Activated CD4-positive, alpha-beta T cell treated with anti-CD3 and anti-CD28 coated beads, Interleukin-10, Interleukin-2, amounts not matched to agents 100 ng/mL and 50 ng/mL, durations not matched to agents 16 hours and 8 hours (primary cell): Measurements from ENCODE around the gene NEURL2.
A peak's percentile ranks its signal among the peaks of the same experiment; 100 is the strongest.
"Not testable (repeated sequence)": the region's sequence is repeated elsewhere in the genome, so short reads cannot be mapped to it uniquely, and the experiment has no call there.

Experiments
- DNase-seq: peaks from one replicate; pipeline ENCODE4 v3.0.0-alpha.2; 2020

NEURL2 gene

GRCh38 chr20:45919542-45920399 lies 28.8 kb upstream of the NEURL2 start:
- no peak for DNase-seq

DNA sequence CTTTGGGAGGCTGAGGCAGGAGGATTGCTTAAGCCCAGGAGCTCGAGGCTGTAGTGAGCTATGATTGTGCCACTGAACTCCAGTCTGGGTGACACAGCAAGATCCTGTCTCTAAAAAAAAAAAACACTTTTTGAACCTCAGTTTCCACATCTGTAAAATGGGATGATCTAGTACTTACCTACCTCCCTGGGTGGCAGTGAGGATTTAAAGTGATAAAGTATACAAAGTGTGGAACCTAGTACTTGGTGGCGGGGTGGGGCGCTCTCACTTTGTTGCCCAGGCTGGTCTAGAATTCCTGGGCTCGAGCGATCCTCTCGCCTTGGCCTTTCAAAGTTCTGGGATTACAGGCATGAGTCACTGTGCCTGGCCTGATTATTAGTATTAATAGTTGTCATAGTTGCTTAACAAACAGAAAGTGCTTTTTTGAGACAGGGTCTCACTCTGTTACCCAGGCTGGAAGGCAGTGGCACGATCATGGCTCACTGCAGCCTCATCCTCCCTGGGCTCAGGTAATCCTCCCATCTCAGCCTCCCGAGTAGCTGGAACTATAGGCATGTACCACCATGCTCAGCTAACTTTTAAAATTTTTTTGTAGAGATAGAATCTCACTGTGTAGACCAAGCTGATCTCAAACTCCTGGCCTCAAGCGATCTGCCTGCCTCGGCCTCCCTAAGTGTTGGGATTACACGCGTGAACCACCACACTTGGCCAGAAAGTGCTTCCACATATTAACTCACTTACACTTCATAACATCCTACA lies 27.9 kb upstream of the NEURL2 start:
- no peak for DNase-seq

GRCh38 chr20:45918182-45918737 lies 27.3 kb upstream of the NEURL2 start:
- DNase-seq, result no peak

DNA sequence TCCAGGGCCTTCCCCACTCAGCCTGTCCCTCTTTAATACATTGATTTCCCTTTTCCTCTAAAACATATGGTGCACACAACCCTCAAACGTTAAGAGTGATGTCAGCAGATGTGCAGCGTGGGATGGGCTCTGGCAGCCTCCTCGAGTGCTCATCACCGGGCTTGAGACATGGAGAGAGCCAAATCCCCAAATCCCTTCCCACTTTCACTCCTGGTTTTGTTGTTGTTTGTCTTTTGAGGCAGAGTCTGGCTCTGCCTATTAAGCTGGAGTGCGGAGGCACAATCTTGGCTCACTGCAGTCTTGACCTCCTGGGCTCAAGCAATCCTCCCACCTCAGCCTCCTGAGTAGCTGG lies 26.8 kb upstream of the NEURL2 start:
- DNase-seq, result no peak

GRCh38 chr20:45913116-45913515 lies 22.1 kb upstream of the NEURL2 start:
- DNase-seq, result no peak

GRCh38 chr20:45912344-45912682 lies 21.3 kb upstream of the NEURL2 start:
- no peak for DNase-seq

DNA sequence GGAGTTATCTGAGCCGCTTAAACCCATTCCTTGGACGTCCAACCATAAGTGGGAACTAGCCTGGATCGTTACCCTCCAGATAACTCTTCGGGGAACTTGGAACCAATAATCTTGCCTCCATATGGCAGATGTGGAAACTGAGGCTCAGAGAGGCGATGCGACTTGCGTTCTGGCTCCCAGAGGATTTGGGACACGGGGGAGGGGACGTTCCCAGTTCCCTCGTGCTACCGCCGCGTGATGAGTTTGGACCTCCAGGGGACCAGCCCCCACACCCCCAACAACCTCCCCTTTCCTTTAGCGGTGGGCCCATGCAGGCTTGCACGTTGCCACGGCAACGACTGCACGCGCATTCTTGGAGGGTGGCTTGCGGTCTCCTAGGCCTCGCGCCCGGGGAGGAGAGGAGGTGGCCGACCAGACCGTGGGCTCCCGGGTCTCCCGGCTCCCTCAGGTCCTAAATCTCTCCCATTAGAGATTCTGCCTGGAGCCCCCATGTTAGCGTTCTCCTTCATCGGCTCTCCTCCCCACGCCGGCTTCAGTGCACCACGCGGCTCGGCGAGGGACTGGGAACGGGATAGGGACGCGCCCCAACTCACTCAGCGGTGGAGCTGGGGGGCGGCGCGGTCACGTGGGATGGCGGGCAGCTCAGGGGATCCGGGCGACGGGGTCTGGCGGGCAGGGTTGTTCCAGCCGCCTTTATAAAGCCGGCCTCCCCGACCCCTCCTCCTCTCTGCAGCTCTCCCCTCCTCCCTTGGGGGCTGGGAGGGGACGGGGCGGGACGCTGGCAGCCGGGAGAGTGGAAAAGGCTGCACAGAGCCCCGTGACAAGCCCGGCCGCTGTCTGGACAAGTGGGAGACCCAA lies 20.7 kb upstream of the NEURL2 start, which contains the start of gene PLTP:
Gene PLTP (minus strand): TSS at position 670 of the 858 bp plus-strand sequence. CDS start 703 bp downstream, outside the sequence.
- peak; percentile 36 for DNase-seq

GRCh38 chr20:45910670-45911485 lies 19.9 kb upstream of the NEURL2 start:
- peak; percentile 97 for DNase-seq

DNA sequence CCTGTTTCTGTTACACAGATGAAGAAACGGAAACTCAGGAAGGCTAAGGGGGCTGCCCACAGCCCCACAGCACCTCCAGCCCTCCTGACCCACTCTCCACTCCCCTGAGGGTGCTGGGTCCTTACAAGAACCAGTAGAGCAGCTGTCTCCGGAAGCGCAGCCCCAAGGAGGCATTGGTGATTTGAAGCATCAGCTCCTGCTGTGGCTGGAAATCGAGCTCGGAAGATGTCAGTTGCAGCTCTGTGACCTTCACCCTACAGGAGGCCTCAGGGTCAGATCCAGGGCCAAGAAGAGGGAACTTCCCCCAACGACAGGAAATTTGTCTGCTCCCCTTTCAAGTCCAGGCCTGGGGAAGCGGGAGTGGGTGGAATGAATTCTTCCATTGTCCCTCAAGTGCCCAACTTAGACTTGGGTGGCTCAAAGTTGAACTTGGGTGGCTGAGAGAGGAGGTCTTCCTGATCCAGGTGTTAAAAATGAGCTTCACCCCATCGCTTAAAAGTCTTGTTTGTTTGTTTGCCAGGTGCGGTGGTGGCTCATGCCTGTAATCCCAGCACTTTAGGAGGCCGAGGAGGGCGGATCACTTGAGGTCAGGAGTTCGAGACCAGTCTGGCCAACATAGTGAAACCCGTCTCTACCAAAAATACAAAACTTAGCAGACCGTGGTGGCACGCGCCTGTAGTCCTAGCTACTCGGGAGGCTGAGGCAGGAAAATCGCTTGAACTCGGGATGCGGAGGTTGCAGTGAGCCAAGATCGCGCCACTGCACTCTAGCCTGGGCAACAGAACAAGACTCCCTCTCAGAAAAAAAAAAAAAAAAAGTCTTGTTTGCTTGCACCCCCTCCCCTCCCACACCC lies 19.0 kb upstream of the NEURL2 start:
- DNase-seq, result no peak

- DNase-seq, result no peak
Observed at GRCh38 chr20:45909336-45909808, 18.4 kb upstream of the NEURL2 start.

- DNase-seq, result no peak
Observed at GRCh38 chr20:45908084-45908483, 17.1 kb upstream of the NEURL2 start.

DNA sequence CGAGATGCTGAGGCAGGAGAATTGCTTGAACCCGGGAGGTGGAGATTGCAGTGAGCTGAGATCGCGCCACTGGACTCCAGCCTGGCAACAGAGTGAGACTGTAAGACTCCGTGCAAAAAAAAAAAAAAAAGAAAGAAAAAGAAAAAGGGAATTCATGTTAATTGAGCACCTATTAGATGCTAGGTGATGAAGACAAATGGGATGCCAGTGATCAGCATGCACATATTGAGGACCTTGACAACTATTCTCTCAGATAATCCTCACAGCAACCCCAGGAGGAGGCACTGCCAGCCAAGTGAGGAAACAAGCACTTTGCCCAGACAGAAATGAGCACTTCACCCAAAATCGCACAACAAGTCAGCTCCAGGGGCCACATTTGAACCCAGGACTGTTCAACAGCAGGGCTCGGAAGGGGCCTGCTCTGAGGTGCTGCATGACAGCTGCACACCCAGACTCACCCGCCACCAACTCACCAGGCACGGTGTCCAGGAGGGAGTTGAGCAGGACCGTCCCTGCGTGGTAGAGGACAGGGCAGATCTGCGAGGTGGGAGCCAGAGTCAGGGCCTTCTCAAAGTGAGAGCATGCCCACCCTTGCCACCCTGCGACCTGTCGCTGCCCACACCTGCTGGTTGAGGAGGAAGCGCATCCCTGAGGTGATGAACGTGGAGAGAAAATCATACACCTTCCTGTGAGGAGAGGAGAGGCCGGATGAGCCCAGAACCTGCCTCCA lies 16.4 kb upstream of the NEURL2 start:
- DNase-seq, result no peak

- DNase-seq, result no peak
Observed at GRCh38 chr20:45905505-45906079, 14.6 kb upstream of the NEURL2 start.

DNA sequence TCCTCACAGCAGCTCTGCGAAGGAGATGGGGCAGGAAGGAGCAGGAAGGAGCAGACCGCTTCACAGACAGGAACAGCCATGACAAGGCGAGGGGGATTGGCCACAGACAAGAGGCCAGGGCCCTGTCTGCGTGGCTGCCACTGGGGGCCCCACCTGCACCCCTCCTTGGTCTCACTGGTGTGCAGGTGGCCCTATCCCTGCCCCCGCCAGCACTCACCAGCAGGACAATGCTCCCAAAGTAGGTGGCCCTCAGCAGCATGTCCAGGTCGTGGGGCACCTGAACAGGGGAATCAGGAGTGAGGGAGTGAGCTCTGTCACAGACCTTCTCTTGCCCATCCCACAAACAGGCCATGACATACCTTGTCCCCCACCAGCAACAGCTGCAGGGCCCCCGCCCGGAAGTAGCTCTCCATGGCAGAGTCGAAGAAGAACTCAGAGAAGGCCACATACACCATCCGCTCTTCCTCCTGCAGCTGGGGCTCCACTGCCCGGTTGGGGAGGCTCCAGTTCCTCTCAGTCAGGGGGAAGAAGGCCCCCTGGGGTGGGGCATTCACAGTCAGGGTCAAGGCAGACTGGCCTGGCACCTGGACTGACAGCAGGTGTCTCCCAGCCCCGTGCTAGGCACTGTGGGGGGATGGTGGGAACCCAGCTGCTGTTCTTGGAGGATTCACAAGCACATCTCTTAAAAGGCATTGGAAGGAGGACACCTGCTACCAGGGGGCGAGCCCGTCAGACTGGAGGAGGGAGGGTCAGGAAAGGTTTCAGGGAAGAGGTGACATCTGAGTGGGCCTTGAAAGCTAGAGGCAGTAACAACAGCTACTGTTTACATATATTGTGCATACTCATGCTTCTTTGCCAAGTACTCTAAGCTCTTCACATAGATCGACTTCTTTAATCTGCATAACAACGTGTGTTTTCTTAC lies 13.8 kb upstream of the NEURL2 start:
- DNase-seq, result no peak

- no peak for DNase-seq
Observed at GRCh38 chr20:45902199-45902701, 11.2 kb upstream of the NEURL2 start.

GRCh38 chr20:45901332-45901731 lies 10.3 kb upstream of the NEURL2 start:
- not testable (repeated sequence) for DNase-seq

DNA sequence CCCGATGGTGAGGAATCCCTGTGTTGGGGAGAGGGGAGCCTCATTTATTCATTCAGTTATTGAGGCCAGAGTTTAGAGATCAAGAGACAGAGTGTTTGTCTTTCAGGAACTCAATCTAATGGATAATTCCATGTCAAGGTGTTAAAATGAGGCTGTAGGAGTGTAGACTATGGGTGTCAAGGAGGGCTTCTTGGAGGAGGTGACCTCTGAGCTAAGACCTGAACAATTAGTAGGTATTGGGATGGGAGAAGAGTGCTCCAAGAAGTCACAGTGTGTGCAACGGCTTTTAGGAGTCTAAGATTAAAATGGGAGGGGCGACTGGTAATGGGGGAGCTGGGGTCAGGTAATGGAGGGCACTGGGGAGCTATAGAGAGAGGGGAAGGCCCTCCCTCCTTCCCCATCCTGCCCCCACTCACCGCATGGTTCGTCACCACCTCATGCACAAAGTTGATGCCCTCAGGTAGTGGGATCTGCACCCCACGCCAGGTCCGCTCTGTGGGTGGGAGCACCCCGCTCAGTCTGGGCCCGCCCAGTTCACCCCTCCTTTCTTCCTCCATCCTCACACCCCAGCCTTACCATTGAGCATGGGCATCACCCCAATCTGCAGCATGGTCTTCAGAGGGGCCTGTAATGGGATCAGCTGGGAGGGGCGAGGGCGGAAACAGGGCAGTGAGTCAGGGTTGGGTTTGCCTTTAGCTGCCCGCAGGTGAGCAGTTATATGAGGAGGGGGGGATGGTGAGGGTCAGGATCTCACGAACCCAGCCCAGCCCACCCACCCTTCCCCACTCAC lies 8.2 kb upstream of the NEURL2 start:
- no peak for DNase-seq

DNA sequence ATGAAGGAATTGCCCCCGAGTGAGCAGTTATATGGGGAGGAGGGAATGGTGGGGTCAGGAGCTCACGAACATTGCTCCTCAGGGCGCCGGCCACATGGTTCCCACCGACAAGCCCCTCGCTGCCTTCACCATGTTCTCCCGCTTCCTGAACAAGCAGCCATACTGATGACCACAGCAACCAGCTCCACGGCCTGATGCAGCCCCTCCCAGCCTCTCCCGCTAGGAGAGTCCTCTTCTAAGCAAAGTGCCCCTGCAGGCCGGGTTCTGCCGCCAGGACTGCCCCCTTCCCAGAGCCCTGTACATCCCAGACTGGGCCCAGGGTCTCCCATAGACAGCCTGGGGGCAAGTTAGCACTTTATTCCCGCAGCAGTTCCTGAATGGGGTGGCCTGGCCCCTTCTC lies 7.3 kb upstream of the NEURL2 start:
- DNase-seq, result no peak
